ENCODE data around the gene TBL1X. TPM values are rescaled to one million over a fixed set of nuclear protein-coding genes. Genes with fewer than 3 reads are reported as not detected.

Gene TBL1X
- total RNA-seq, 3 donors from 2014 or later = 18.6 to 24.6 (median 20.0) TPM

- Histone ChIP-seq H3K27ac (no peak overlapping the region), H3K4me3 (no peak overlapping the region), H3K36me3 (no peaks in the 10 kb centered on the region), H3K9me3 (no peaks in the 10 kb centered on the region), H3K4me1 (no peaks in the 10 kb centered on the region), H3K27me3 (peaks cover 0 to 15% of the 10 kb centered on the region in 2 donors)
- DNase-seq (ENCODE audit: low spot score in 2 of 2) = no peak
- TF ChIP-seq CTCF (IDR thresholded peaks at IDR 0.05) = no peak
- TF ChIP-seq POLR2A (IDR thresholded peaks at IDR 0.05) = no peak
- no peak for TF ChIP-seq POLR2AphosphoS5 (IDR thresholded peaks at IDR 0.05)
- intact Hi-C loops (cut with DNase I; ENCODE audit: low total_unique reads) = no loop called here
Observed at GRCh38 chrX:9578083-9578779, 113.4 kb downstream of the TBL1X start.

- Histone ChIP-seq H3K36me3 (no peaks in the 10 kb centered on the region), H3K4me1 (no peaks in the 10 kb centered on the region), H3K27ac (no peak overlapping the region), H3K4me3 (no peak overlapping the region), H3K9me3 (no peaks in the 10 kb centered on the region), H3K27me3 (peaks cover 0 to 11% of the 10 kb centered on the region in 2 donors)
- no peak for DNase-seq (ENCODE audit: low spot score in 2 of 2)
- intact Hi-C loops (cut with DNase I; ENCODE audit: low total_unique reads) = no loop called here
- no peak for TF ChIP-seq POLR2A (IDR thresholded peaks at IDR 0.05)
- no peak for TF ChIP-seq CTCF (IDR thresholded peaks at IDR 0.05)
Observed at GRCh38 chrX:9581771-9582385, 117.0 kb downstream of the TBL1X start.

- Histone ChIP-seq H3K27me3 (peaks cover 0 to 11% of the 10 kb centered on the region in 2 donors), H3K9me3 (no peaks in the 10 kb centered on the region), H3K27ac (no peak overlapping the region), H3K36me3 (no peaks in the 10 kb centered on the region), H3K4me1 (no peaks in the 10 kb centered on the region), H3K4me3 (no peak overlapping the region)
- intact Hi-C loops (cut with DNase I; ENCODE audit: low total_unique reads) = no loop called here
- TF ChIP-seq POLR2A (IDR thresholded peaks at IDR 0.05) (no peak), CTCF (IDR thresholded peaks at IDR 0.05) (no peak), POLR2AphosphoS5 (IDR thresholded peaks at IDR 0.05) (no peak)
- DNase-seq (ENCODE audit: low spot score in 2 of 2) = no peak
Observed at GRCh38 chrX:9582956-9583355, 118.1 kb downstream of the TBL1X start.

- Histone ChIP-seq H3K9me3 (no peaks in the 10 kb centered on the region), H3K27ac (no peak overlapping the region), H3K36me3 (no peaks in the 10 kb centered on the region), H3K27me3 (peaks cover 0 to 4% of the 10 kb centered on the region in 2 donors), H3K4me3 (no peak overlapping the region), H3K4me1 (no peaks in the 10 kb centered on the region)
- TF ChIP-seq CTCF (IDR thresholded peaks at IDR 0.05) = no peak
- no peak for TF ChIP-seq POLR2A (IDR thresholded peaks at IDR 0.05)
- no peak for TF ChIP-seq POLR2AphosphoS5 (IDR thresholded peaks at IDR 0.05)
- no peak for DNase-seq (ENCODE audit: low spot score in 2 of 2)
- intact Hi-C loops (cut with DNase I; ENCODE audit: low total_unique reads) = no loop called here
Observed at GRCh38 chrX:9586992-9587392, 122.1 kb downstream of the TBL1X start.

- H3K36me3 ChIP-seq = no peaks in the 10 kb centered on the region
- no peaks in the 10 kb centered on the region for H3K27me3 ChIP-seq
- no peak overlapping the region for H3K4me3 ChIP-seq
- no peaks in the 10 kb centered on the region for H3K4me1 ChIP-seq
- TF ChIP-seq POLR2A (IDR thresholded peaks at IDR 0.05) (no peak), CTCF (IDR thresholded peaks at IDR 0.05) (no peak), POLR2AphosphoS5 (IDR thresholded peaks at IDR 0.05) (no peak)
- no peak overlapping the region for H3K27ac ChIP-seq
- no peak for DNase-seq (ENCODE audit: low spot score in 2 of 2)
- intact Hi-C loops (cut with DNase I; ENCODE audit: low total_unique reads) = no loop called here
- H3K9me3 ChIP-seq = no peaks in the 10 kb centered on the region
Observed at GRCh38 chrX:9587642-9588041, 122.8 kb downstream of the TBL1X start.

All from breast epithelium (tissue), 4 donors.